Neural cell (in vitro differentiated cells): ENCODE measurements around the gene KIFC1.

Source experiments
- EP300 ChIP-seq: fragments of 450-650 bp; conservative IDR thresholded peaks from 2 replicates; pipeline ENCODE4 v1.6.1; 2014; ENCODE audit warnings: antibody characterized with exemption, mild to moderate bottlenecking, moderate library complexity; ENCODE audit not compliant: poor library complexity, severe bottlenecking
- EZH2 ChIP-seq: fragments of 200-600, 300-800 bp; shearing (Covaris generic), sonication (generic); IDR thresholded peaks from 2 replicates; pipeline ENCODE4 v1.6.1; 2014; ENCODE audit warnings: antibody characterized with exemption, low read length, borderline replicate concordance, mild to moderate bottlenecking; ENCODE audit not compliant: insufficient read depth, poor library complexity, severe bottlenecking
- MXI1 ChIP-seq: fragments of 450-650 bp; conservative IDR thresholded peaks from 2 replicates; pipeline ENCODE4 v1.6.1; 2014; ENCODE audit warnings: antibody characterized with exemption, mild to moderate bottlenecking; ENCODE audit not compliant: poor library complexity, severe bottlenecking
- POLR2AphosphoS5 ChIP-seq: IDR thresholded peaks from 2 replicates; pipeline ENCODE4 v1.6.1; 2012
- RAD21 ChIP-seq: fragments of 450-650 bp; conservative IDR thresholded peaks from 2 replicates; pipeline ENCODE4 v1.6.1; 2014; ENCODE audit warnings: antibody characterized with exemption, mild to moderate bottlenecking, moderate library complexity
- SMC3 ChIP-seq: fragments of 450-650 bp; conservative IDR thresholded peaks from 2 replicates; pipeline ENCODE4 v1.6.1; 2014; ENCODE audit warnings: antibody characterized with exemption, mild to moderate bottlenecking, moderate library complexity; ENCODE audit not compliant: poor library complexity
- TF ChIP-seq, protein P1 (sequence below): fragments of 450-650 bp; IDR thresholded peaks from 2 replicates; pipeline ENCODE4 v1.5.1; 2014; ENCODE audit warnings: antibody characterized with exemption, mild to moderate bottlenecking, moderate library complexity; ENCODE audit not compliant: poor library complexity, severe bottlenecking
- TF ChIP-seq, protein P2 (sequence below): IDR thresholded peaks from 2 replicates; pipeline ENCODE4 v1.6.1; 2012; ENCODE audit warnings: borderline replicate concordance

DNA sequence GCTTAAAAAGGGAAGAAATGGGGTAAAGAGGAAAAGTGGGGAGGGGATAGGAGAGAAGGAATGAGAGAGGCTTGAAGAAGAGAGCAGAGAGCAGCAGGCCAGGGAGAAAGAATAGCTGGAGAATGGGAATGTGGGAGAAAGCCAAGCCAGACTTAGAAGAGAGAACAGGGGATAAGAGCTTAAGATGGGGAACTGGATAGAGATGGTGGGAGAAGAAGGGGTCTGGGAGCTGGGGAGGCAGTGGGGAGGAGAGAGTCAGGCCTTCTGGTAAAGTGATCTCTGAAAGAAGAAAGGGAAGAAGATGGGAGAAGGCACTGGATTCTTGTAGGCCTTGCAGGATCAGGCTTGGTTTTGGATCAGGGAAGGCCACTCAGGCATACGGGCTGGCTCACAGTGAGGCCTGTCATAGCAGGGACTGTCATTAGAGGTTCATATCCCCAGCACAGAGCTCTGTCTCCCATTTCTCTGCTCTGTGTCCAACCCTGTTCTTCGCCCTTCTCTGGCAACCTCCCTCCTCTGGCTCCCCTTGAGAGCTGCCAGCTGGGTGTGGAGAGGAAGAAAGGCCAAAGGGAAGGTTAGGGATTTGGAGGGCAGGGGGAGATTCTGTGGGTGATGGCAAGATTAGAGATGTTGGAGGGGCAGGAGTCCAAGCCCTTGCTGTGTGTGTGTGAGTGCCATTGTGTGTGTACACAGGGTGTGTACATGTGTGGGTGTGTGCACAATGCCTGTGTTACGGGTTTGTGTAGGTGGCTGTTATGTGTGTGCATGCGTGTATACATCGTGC lies 37.5 kb downstream of the KIFC1 start:
- TF ChIP-seq, protein P1, sequence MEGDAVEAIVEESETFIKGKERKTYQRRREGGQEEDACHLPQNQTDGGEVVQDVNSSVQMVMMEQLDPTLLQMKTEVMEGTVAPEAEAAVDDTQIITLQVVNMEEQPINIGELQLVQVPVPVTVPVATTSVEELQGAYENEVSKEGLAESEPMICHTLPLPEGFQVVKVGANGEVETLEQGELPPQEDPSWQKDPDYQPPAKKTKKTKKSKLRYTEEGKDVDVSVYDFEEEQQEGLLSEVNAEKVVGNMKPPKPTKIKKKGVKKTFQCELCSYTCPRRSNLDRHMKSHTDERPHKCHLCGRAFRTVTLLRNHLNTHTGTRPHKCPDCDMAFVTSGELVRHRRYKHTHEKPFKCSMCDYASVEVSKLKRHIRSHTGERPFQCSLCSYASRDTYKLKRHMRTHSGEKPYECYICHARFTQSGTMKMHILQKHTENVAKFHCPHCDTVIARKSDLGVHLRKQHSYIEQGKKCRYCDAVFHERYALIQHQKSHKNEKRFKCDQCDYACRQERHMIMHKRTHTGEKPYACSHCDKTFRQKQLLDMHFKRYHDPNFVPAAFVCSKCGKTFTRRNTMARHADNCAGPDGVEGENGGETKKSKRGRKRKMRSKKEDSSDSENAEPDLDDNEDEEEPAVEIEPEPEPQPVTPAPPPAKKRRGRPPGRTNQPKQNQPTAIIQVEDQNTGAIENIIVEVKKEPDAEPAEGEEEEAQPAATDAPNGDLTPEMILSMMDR = no peak
- no peak for TF ChIP-seq EP300
- TF ChIP-seq, protein P2, sequence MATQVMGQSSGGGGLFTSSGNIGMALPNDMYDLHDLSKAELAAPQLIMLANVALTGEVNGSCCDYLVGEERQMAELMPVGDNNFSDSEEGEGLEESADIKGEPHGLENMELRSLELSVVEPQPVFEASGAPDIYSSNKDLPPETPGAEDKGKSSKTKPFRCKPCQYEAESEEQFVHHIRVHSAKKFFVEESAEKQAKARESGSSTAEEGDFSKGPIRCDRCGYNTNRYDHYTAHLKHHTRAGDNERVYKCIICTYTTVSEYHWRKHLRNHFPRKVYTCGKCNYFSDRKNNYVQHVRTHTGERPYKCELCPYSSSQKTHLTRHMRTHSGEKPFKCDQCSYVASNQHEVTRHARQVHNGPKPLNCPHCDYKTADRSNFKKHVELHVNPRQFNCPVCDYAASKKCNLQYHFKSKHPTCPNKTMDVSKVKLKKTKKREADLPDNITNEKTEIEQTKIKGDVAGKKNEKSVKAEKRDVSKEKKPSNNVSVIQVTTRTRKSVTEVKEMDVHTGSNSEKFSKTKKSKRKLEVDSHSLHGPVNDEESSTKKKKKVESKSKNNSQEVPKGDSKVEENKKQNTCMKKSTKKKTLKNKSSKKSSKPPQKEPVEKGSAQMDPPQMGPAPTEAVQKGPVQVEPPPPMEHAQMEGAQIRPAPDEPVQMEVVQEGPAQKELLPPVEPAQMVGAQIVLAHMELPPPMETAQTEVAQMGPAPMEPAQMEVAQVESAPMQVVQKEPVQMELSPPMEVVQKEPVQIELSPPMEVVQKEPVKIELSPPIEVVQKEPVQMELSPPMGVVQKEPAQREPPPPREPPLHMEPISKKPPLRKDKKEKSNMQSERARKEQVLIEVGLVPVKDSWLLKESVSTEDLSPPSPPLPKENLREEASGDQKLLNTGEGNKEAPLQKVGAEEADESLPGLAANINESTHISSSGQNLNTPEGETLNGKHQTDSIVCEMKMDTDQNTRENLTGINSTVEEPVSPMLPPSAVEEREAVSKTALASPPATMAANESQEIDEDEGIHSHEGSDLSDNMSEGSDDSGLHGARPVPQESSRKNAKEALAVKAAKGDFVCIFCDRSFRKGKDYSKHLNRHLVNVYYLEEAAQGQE = no peak
- TF ChIP-seq POLR2AphosphoS5 = no peak
- no peak for TF ChIP-seq SMC3
- TF ChIP-seq MXI1 = no peak
- TF ChIP-seq EZH2 = no peak
- no peak for TF ChIP-seq RAD21
